Smooth muscle cell (in vitro differentiated cells): ENCODE measurements around the gene PRIM2. TPM values are rescaled to one million over a fixed set of nuclear protein-coding genes. Genes with fewer than 3 reads are reported as not detected.

ENCODE experiments used
- DNase-seq: peaks from one replicate; lab custom pipeline; 2025; ENCODE audit not compliant: unreplicated experiment; lab: John Stamatoyannopoulos, UW
- H2AFZ ChIP-seq: fragments of 200-600 bp; sonication (generic); 2 replicates; pipeline ENCODE4 v1.6.0; 2016; ENCODE audit warnings: antibody characterized with exemption, low read depth, mild to moderate bottlenecking
- H3F3A ChIP-seq: fragments of 200-600 bp; sonication (generic); 2 replicates; pipeline ENCODE4 v1.6.0; 2017; ENCODE audit warnings: antibody characterized with exemption, low read depth
- H3K27ac ChIP-seq: fragments of 200-600 bp; sonication (generic); 2 replicates; pipeline ENCODE4 v1.5.1; 2016; ENCODE audit warnings: low read depth, mild to moderate bottlenecking
- H3K27me3 ChIP-seq: fragments of 200-600 bp; sonication (generic); 2 replicates; pipeline ENCODE4 v1.6.1; 2016; ENCODE audit warnings: low read depth, mild to moderate bottlenecking
- H3K36me3 ChIP-seq: fragments of 200-600 bp; sonication (generic); 2 replicates; pipeline ENCODE4 v1.5.1; 2016; ENCODE audit warnings: low read depth
- H3K4me1 ChIP-seq: fragments of 200-600 bp; sonication (generic); 2 replicates; pipeline ENCODE4 v1.5.1; 2016; ENCODE audit warnings: low read depth
- H3K4me2 ChIP-seq: fragments of 200-600 bp; sonication (generic); 2 replicates; pipeline ENCODE4 v1.6.0; 2016; ENCODE audit warnings: mild to moderate bottlenecking
- H3K4me3 ChIP-seq: fragments of 200-600 bp; sonication (generic); 2 replicates; pipeline ENCODE4 v1.5.1; 2016; ENCODE audit warnings: mild to moderate bottlenecking
- H3K79me2 ChIP-seq: fragments of 200-600 bp; sonication (generic); 2 replicates; pipeline ENCODE4 v1.6.0; 2016; ENCODE audit warnings: low read depth, mild to moderate bottlenecking
- H3K9ac ChIP-seq: fragments of 200-600 bp; sonication (generic); 2 replicates; pipeline ENCODE4 v1.6.0; 2016; ENCODE audit warnings: low read depth
- H3K9me3 ChIP-seq: fragments of 200-600 bp; sonication (generic); replicated peaks from 2 replicates; pipeline ENCODE4 v1.5.1; 2016; ENCODE audit warnings: low read depth
- H4K20me1 ChIP-seq: fragments of 200-600 bp; sonication (generic); 2 replicates; pipeline ENCODE4 v1.6.0; 2016; ENCODE audit warnings: low read depth
- CTCF ChIP-seq: fragments of 200-600 bp; sonication (generic); IDR thresholded peaks from 2 replicates; pipeline ENCODE4 v1.5.1; 2017; ENCODE audit warnings: borderline replicate concordance, mild to moderate bottlenecking, antibody characterized with exemption; ENCODE audit not compliant: insufficient read depth, poor library complexity, severe bottlenecking
- WGBS: methylation state at CpG from one replicate; pipeline ENCODE4 v1.1.7; 2016; ENCODE audit warnings: low lambda C conversion rate; 5-methylcytosine and 5-hydroxymethylcytosine counted together
- polyA plus RNA-seq: library from polyadenylated mRNA; unstranded; fragments of >200 nt; fragmentation: Nextera tagmentation; extraction: Ambion mirVana; gene quantifications from 2 replicates; pipeline ENCODE4 v1.2.1, GENCODE V29; 2016
- total RNA-seq: library from RNA; depleted of rRNA; stranded (reverse); fragments of >200 nt; gene quantifications from 2 replicates; pipeline ENCODE4 v1.2.3, GENCODE V29; 2014

Gene PRIM2
- total and polyA plus RNA-seq, 2 experiments from 2014 or later, result 6.3 to 13.7 TPM

GRCh38 chr6:57316581-57317059 lies 810 bp upstream of the PRIM2 start:
- peaks cover 16% of the 10 kb centered on the region for H3K4me1 ChIP-seq
- under 1% methylated on average over 26 of the region's 26 CpGs for WGBS
- H3K9me3 ChIP-seq, result no peaks in the 10 kb centered on the region

DNA sequence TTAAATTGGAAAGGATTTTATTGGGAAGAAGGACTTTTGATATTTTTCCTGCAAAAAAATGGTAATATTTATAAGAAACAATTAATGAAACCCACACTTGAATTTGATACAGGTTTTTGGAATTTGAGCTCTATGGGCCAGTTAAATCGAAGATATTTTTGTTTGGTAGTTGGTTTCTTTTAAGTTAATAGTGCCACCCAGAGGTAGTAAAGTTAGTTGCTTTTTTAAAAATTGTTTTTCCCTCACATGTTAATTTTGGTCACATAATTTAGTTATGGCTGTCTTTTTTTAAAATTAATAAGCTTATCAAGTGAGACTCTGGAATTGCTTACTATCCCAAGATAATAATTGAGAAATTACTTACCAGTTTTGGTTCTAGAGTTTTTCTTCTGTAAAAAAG lies 7.1 kb downstream of the PRIM2 start:
- Histone ChIP-seq H4K20me1 (no peaks in the 10 kb centered on the region), H3K27ac (no peak overlapping the region), H3K79me2 (no peaks in the 10 kb centered on the region), H3K27me3 (no peaks in the 10 kb centered on the region), H3K36me3 (peaks cover 16% of the 10 kb centered on the region), H2AFZ (no peak overlapping the region), H3K9me3 (no peaks in the 10 kb centered on the region), H3K4me3 (no peak overlapping the region), H3K4me1 (no peaks in the 10 kb centered on the region), H3F3A (no peaks in the 10 kb centered on the region), H3K4me2 (no peak overlapping the region), H3K9ac (no peak overlapping the region)
- no peak for DNase-seq
- peak; percentile 57 for TF ChIP-seq CTCF
- WGBS, result 0% methylated on average over 1 of the region's 1 CpG

More at GRCh38 chr6:57316581-57317059, 810 bp upstream of the PRIM2 start:
- peak overlapping the region; percentile 85 for H3K4me2 ChIP-seq
- peak overlapping the region; percentile 90 for H3K4me3 ChIP-seq
- H3K27ac ChIP-seq, result peak overlapping the region; percentile 12
- no peaks in the 10 kb centered on the region for H3K27me3 ChIP-seq
- peak; percentile 25 for DNase-seq
- peak; percentile 94 for TF ChIP-seq CTCF
- peaks cover 10% of the 10 kb centered on the region for H3F3A ChIP-seq
- H3K36me3 ChIP-seq, result no peaks in the 10 kb centered on the region
- H3K9ac ChIP-seq, result peak overlapping the region; percentile 74
- no peaks in the 10 kb centered on the region for H4K20me1 ChIP-seq
- peaks cover 14% of the 10 kb centered on the region for H3K79me2 ChIP-seq
- peak overlapping the region; percentile 70 for H2AFZ ChIP-seq

- Histone ChIP-seq H3K9me3 (no peaks in the 10 kb centered on the region), H3K36me3 (peaks cover 24% of the 10 kb centered on the region), H4K20me1 (no peaks in the 10 kb centered on the region), H3K4me2 (no peak overlapping the region), H3K79me2 (peaks cover 11% of the 10 kb centered on the region), H3F3A (no peaks in the 10 kb centered on the region), H2AFZ (no peak overlapping the region), H3K4me3 (no peak overlapping the region), H3K27ac (no peak overlapping the region), H3K4me1 (no peaks in the 10 kb centered on the region), H3K9ac (no peak overlapping the region), H3K27me3 (no peaks in the 10 kb centered on the region)
- WGBS, result 93% methylated on average over 2 of the region's 2 CpGs
- TF ChIP-seq CTCF, result no peak
- DNase-seq, result no peak
Measured at GRCh38 chr6:57327311-57327710, 9.9 kb downstream of the PRIM2 start.

- WGBS, result 96% methylated on average over 1 of the region's 1 CpG
- peaks cover 17% of the 10 kb centered on the region for H3K79me2 ChIP-seq
Measured at GRCh38 chr6:57328074-57328473, 10.6 kb downstream of the PRIM2 start.

More at GRCh38 chr6:57328074-57328473, 10.6 kb downstream of the PRIM2 start:
- Histone ChIP-seq H3K27me3 (no peaks in the 10 kb centered on the region), H3K9me3 (no peaks in the 10 kb centered on the region), H3K36me3 (peaks cover 29% of the 10 kb centered on the region), H3F3A (no peaks in the 10 kb centered on the region), H3K4me1 (no peaks in the 10 kb centered on the region), H3K27ac (no peak overlapping the region), H2AFZ (no peak overlapping the region), H3K4me3 (no peak overlapping the region), H3K4me2 (no peak overlapping the region), H3K9ac (no peak overlapping the region), H4K20me1 (no peaks in the 10 kb centered on the region)
- no peak for TF ChIP-seq CTCF
- DNase-seq, result no peak
